H9 (cell line): ENCODE results near the gene ITPRIPL2. TPM values are rescaled to one million over a fixed set of nuclear protein-coding genes. Genes with fewer than 3 reads are reported as not detected.
A peak's percentile ranks its signal among the peaks of the same experiment; 100 is the strongest.

Experiments
- DNase-seq: peaks from one replicate; pipeline ENCODE4 v3.0.0-alpha.2; 2017
- H2AFZ ChIP-seq: one replicate; pipeline ENCODE4 v1.6.1; 2013; ENCODE audit warnings: mild to moderate bottlenecking, low read length, control low read depth, moderate library complexity
- H2AK5ac ChIP-seq: 2 replicates; pipeline ENCODE4 v1.6.1; 2013; ENCODE audit warnings: low read length, control low read depth, mixed read lengths; ENCODE audit not compliant: insufficient read length
- H2BK120ac ChIP-seq: one replicate; pipeline ENCODE4 v1.6.1; 2013; ENCODE audit warnings: low read depth, mild to moderate bottlenecking, low read length, control low read depth, inconsistent platforms; ENCODE audit not compliant: poor library complexity, severe bottlenecking
- H2BK12ac ChIP-seq: 2 replicates; pipeline ENCODE4 v1.6.1; 2013; ENCODE audit warnings: low read length, control low read depth, mixed read lengths, low read depth; ENCODE audit not compliant: insufficient read length
- H2BK15ac ChIP-seq: 2 replicates; pipeline ENCODE4 v1.6.1; 2013; ENCODE audit warnings: low read depth, low read length, control low read depth
- H2BK20ac ChIP-seq: one replicate; pipeline ENCODE4 v1.6.1; 2013; ENCODE audit warnings: low read depth, mild to moderate bottlenecking, low read length, control low read depth, inconsistent platforms; ENCODE audit not compliant: poor library complexity, severe bottlenecking
- H2BK5ac ChIP-seq: 2 replicates; pipeline ENCODE4 v1.6.1; 2013; ENCODE audit warnings: low read length, control low read depth, mixed read lengths; ENCODE audit not compliant: insufficient read length
- H3K14ac ChIP-seq: 2 replicates; pipeline ENCODE4 v1.6.1; 2013; ENCODE audit warnings: low read length, control low read depth; ENCODE audit not compliant: insufficient read depth
- H3K18ac ChIP-seq: 2 replicates; pipeline ENCODE4 v1.6.1; 2013; ENCODE audit warnings: low read depth, mild to moderate bottlenecking, mixed read lengths, low read length, control low read depth; ENCODE audit not compliant: insufficient read length
- H3K23ac ChIP-seq: 2 replicates; pipeline ENCODE4 v1.6.1; 2013; ENCODE audit warnings: low read length, control low read depth, mixed read lengths, low read depth; ENCODE audit not compliant: insufficient read length
- H3K23me2 ChIP-seq: 2 replicates; pipeline ENCODE4 v1.6.1; 2013; ENCODE audit warnings: low read depth, mild to moderate bottlenecking, mixed read lengths, low read length, control low read depth; ENCODE audit not compliant: insufficient read length, poor library complexity, severe bottlenecking
- H3K27ac ChIP-seq: 2 replicates; pipeline ENCODE4 v1.5.1; 2013; ENCODE audit warnings: low read length, control low read depth, mixed read lengths, low read depth; ENCODE audit not compliant: insufficient read length
- H3K27me3 ChIP-seq: 2 replicates; pipeline ENCODE4 v1.6.1; 2013; ENCODE audit warnings: low read length, control low read depth, inconsistent platforms; ENCODE audit not compliant: insufficient read depth
- H3K4ac ChIP-seq: 2 replicates; pipeline ENCODE4 v1.6.1; 2013; ENCODE audit warnings: low read depth, mild to moderate bottlenecking, control low read depth, inconsistent platforms, low read length, moderate library complexity
- H3K4me1 ChIP-seq: 2 replicates; pipeline ENCODE4 v1.6.1; 2013; ENCODE audit warnings: low read length, control low read depth, inconsistent platforms; ENCODE audit not compliant: insufficient read depth
- H3K4me2 ChIP-seq: 2 replicates; pipeline ENCODE4 v1.6.1; 2013; ENCODE audit warnings: low read length, control low read depth, mixed read lengths; ENCODE audit not compliant: insufficient read length, insufficient read depth
- H3K56ac ChIP-seq: 2 replicates; pipeline ENCODE4 v1.6.1; 2013; ENCODE audit warnings: low read depth, mild to moderate bottlenecking, mixed read lengths, low read length, control low read depth; ENCODE audit not compliant: insufficient read length
- H3K79me1 ChIP-seq: 2 replicates; pipeline ENCODE4 v1.6.1; 2013; ENCODE audit warnings: low read depth, mild to moderate bottlenecking, moderate library complexity, low read length, control low read depth, inconsistent platforms; ENCODE audit not compliant: insufficient read depth, poor library complexity, severe bottlenecking
- H3K79me2 ChIP-seq: 2 replicates; pipeline ENCODE4 v1.6.1; 2013; ENCODE audit warnings: low read length, control low read depth, inconsistent platforms; ENCODE audit not compliant: insufficient read depth
- H3K9ac ChIP-seq: 2 replicates; pipeline ENCODE4 v1.6.1; 2013; ENCODE audit warnings: low read length, control low read depth, mixed read lengths; ENCODE audit not compliant: insufficient read length; ENCODE audit errors: extremely low read depth
- H3K9me3 ChIP-seq: one replicate; pipeline ENCODE4 v1.6.1; 2013; ENCODE audit warnings: low read depth, low read length, inconsistent platforms; ENCODE audit not compliant: control insufficient read depth
- H3T11ph ChIP-seq: one replicate; pipeline ENCODE4 v1.6.1; 2013; ENCODE audit warnings: mild to moderate bottlenecking, low read length, control low read depth, inconsistent platforms
- H4K20me1 ChIP-seq: one replicate; pipeline ENCODE4 v1.6.1; 2013; ENCODE audit not compliant: control insufficient read depth, insufficient read length, insufficient read depth
- H4K5ac ChIP-seq: 2 replicates; pipeline ENCODE4 v1.6.1; 2013; ENCODE audit warnings: low read depth, mild to moderate bottlenecking, mixed read lengths, low read length, control low read depth; ENCODE audit not compliant: insufficient read length
- H4K8ac ChIP-seq: replicated peaks from 2 replicates; pipeline ENCODE4 v1.6.1; 2013; ENCODE audit warnings: low read length, control low read depth, mixed read lengths, low read depth; ENCODE audit not compliant: insufficient read length
- H4K91ac ChIP-seq: 2 replicates; pipeline ENCODE4 v1.6.1; 2013; ENCODE audit warnings: low read depth, mild to moderate bottlenecking, moderate library complexity, mixed read lengths, low read length, control low read depth; ENCODE audit not compliant: insufficient read length
- H3K27ac Mint-ChIP-seq, 3 experiments: 2 replicates in 2 of 3; 3 replicates in 1 of 3; pipeline ENCODE4 v1.8.0; 2020 to 2021; ENCODE audit warnings: mixed read lengths in 3 of 3, mild to moderate bottlenecking in 1 of 3, moderate library complexity in 1 of 3
- H3K27me3 Mint-ChIP-seq: 2 replicates; pipeline ENCODE4 v1.8.0; 2021; ENCODE audit warnings: low read depth, mild to moderate bottlenecking, moderate library complexity, mixed read lengths
- H3K36me3 Mint-ChIP-seq, 3 experiments: 2 replicates in 2 of 3; 3 replicates in 1 of 3; pipeline ENCODE4 v1.8.0; 2020 to 2021; ENCODE audit warnings: low read depth in 3 of 3, mixed read lengths in 3 of 3; ENCODE audit not compliant: insufficient read depth in 1 of 3
- H3K4me1 Mint-ChIP-seq, 2 experiments: 2 replicates each; pipeline ENCODE4 v1.8.0; 2020; ENCODE audit warnings: mixed read lengths in 2 of 2
- H3K4me3 Mint-ChIP-seq, 2 experiments: 2 replicates in 1 of 2; 3 replicates in 1 of 2; pipeline ENCODE4 v1.8.0; 2020 to 2021; ENCODE audit warnings: mild to moderate bottlenecking in 2 of 2, mixed read lengths in 2 of 2, moderate library complexity in 1 of 2
- H3K9me3 Mint-ChIP-seq, 2 experiments: 2 replicates in 1 of 2; 3 replicates in 1 of 2; pipeline ENCODE4 v1.8.0; 2020; ENCODE audit warnings: mild to moderate bottlenecking in 2 of 2, mixed read lengths in 2 of 2, moderate library complexity in 1 of 2
- CTCF ChIP-seq: fragments of 200-600 bp; sonication (generic); conservative IDR thresholded peaks from 3 replicates; pipeline ENCODE4 v1.8.0; 2021; ENCODE audit warnings: antibody characterized with exemption, mild to moderate bottlenecking
- WGBS: extraction: QIAGEN DNeasy Blood & Tissue Kit; methylation state at CpG from one replicate; pipeline ENCODE4 v1.1.7; 2013; ENCODE audit warnings: missing lambda C conversion rate, low lambda C conversion rate, mixed read lengths; ENCODE audit not compliant: insufficient read length; ENCODE audit errors: extremely low coverage; 5-methylcytosine and 5-hydroxymethylcytosine counted together
- total RNA-seq: library from RNA; stranded (reverse); gene quantifications from 2 replicates; pipeline ENCODE4 v1.2.1, GENCODE V29; 2021

ITPRIPL2 gene
- total RNA-seq, 1 experiment from 2014 or later, result 9.1 TPM

- no peak for DNase-seq
- Histone ChIP-seq H3K56ac (no peak overlapping the region), H3K27ac (no peak overlapping the region), H4K8ac (no peak overlapping the region), H2AK5ac (no peak overlapping the region), H2BK12ac (no peak overlapping the region), H3K23ac (no peak overlapping the region), H3K4me1 (no peaks in the 10 kb centered on the region), H4K5ac (no peak overlapping the region), H3K14ac (no peak overlapping the region), H2BK120ac (no peak overlapping the region), H4K20me1 (no peaks in the 10 kb centered on the region), H3K4ac (no peak overlapping the region), H3K79me2 (no peaks in the 10 kb centered on the region), H3K4me2 (peak overlapping the region; percentile 65), H3K18ac (no peak overlapping the region), H3K23me2 (peaks cover 5% of the 10 kb centered on the region), H3T11ph (no peak overlapping the region), H3K9me3 (no peaks in the 10 kb centered on the region), H3K79me1 (no peaks in the 10 kb centered on the region), H2BK5ac (no peak overlapping the region), H3K27me3 (no peaks in the 10 kb centered on the region), H3K9ac (peak overlapping the region; percentile 28), H4K91ac (no peak overlapping the region), H2AFZ (no peak overlapping the region), H2BK20ac (no peak overlapping the region), H2BK15ac (no peak overlapping the region)
- Mint-ChIP-seq H3K36me3 (peaks cover 0 to 6% (median 6%) of the 10 kb centered on the region in 3 experiments; a peak in 4 of 7 replicates), H3K4me3 (peak overlapping the region; percentile 90 to 94), H3K9me3 (no peaks in the 10 kb centered on the region), H3K27ac (peak overlapping the region; percentile 97 to 99 (median 97); a peak in 5 of 7 replicates), H3K27me3 (no peaks in the 10 kb centered on the region), H3K4me1 (peaks cover 0 to 6% of the 10 kb centered on the region in 2 experiments; a peak in 2 of 4 replicates)
- no CpG with 5 or more reads among the region's 19 CpGs for WGBS
- TF ChIP-seq CTCF, result no peak
Measured at GRCh38 chr16:19068237-19068815, 45.4 kb upstream of the ITPRIPL2 start.
